Type B pancreatic cell (in vitro differentiated cells): ENCODE results near the gene DHRS7. TPM values are rescaled to one million over a fixed set of nuclear protein-coding genes. Genes with fewer than 3 reads are reported as not detected.
A peak's percentile ranks its signal among the peaks of the same experiment; 100 is the strongest.

Experiments used
- DNase-seq: peaks from one replicate; pipeline ENCODE4 v3.0.0; 2021; ENCODE audit warnings: mixed read lengths; ENCODE audit not compliant: unreplicated experiment; ENCODE audit errors: extremely low spot score
- H3K27ac Mint-ChIP-seq: 2 replicates; pipeline ENCODE4 v1.8.0; 2021; ENCODE audit warnings: mild to moderate bottlenecking, mixed read lengths
- H3K27me3 Mint-ChIP-seq: 2 replicates; pipeline ENCODE4 v1.8.0; 2021; ENCODE audit warnings: mixed read lengths
- H3K36me3 Mint-ChIP-seq: 2 replicates; pipeline ENCODE4 v1.8.0; 2021; ENCODE audit warnings: mixed read lengths
- H3K4me1 Mint-ChIP-seq: one replicate; pipeline ENCODE4 v1.8.0; 2021; ENCODE audit warnings: mixed read lengths; ENCODE audit not compliant: unreplicated experiment
- H3K4me3 Mint-ChIP-seq: 2 replicates; pipeline ENCODE4 v1.8.0; 2021; ENCODE audit warnings: mild to moderate bottlenecking, mixed read lengths
- H3K9me3 Mint-ChIP-seq: 2 replicates; pipeline ENCODE4 v1.8.0; 2021; ENCODE audit warnings: mixed read lengths
- CTCF ChIP-seq: fragments of 200-600 bp; sonication (generic); conservative IDR thresholded peaks from 2 replicates; pipeline ENCODE4 v1.5.0; 2021; ENCODE audit warnings: antibody characterized with exemption, mild to moderate bottlenecking
- total RNA-seq: library from RNA; stranded (reverse); gene quantifications from 2 replicates; pipeline ENCODE4 v1.2.1, GENCODE V29; 2021; ENCODE audit warnings: low replicate concordance

The DHRS7 gene
- total RNA-seq, 1 donor from 2014 or later, result 57.3 TPM

GRCh38 chr14:60174352-60175254 is 9.4 kb upstream of the DHRS7 start:
- TF ChIP-seq CTCF, result no peak
- Mint-ChIP-seq H3K27me3 (peaks cover 3% of the 10 kb centered on the region), H3K4me1 (no peaks in the 10 kb centered on the region), H3K9me3 (no peaks in the 10 kb centered on the region), H3K36me3 (no peaks in the 10 kb centered on the region), H3K4me3 (no peak overlapping the region), H3K27ac (no peak overlapping the region)
- DNase-seq, result no peak

DNA sequence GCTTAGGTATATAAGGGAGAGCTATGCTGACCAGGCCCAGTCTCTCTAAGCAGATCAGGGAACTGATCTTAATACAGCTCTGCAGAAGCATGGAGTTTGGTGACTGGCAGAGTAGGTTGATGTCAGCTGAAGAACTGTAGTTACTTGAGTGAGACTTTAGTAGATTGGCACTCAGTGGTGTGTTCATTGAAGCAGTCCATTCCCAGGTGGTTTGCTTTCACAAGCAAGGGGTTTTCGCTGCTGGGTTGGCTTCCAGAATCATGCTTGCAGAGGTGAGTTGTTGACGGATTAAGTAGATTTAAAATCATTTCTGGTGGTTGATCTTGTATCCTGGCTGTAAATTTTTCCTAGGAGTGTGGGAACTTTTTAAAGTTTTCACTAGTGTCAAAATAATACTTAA is 6.5 kb upstream of the DHRS7 start:
- H3K4me3 Mint-ChIP-seq, result no peak overlapping the region
- H3K4me1 Mint-ChIP-seq, result no peaks in the 10 kb centered on the region
- no peak for TF ChIP-seq CTCF
- H3K36me3 Mint-ChIP-seq, result no peaks in the 10 kb centered on the region
- H3K27me3 Mint-ChIP-seq, result peaks cover 6% of the 10 kb centered on the region
- H3K9me3 Mint-ChIP-seq, result no peaks in the 10 kb centered on the region
- H3K27ac Mint-ChIP-seq, result no peak overlapping the region
- DNase-seq, result no peak

GRCh38 chr14:60170948-60171347 is 5.8 kb upstream of the DHRS7 start:
- no peaks in the 10 kb centered on the region for H3K36me3 Mint-ChIP-seq
- peaks cover under 1% of the 10 kb centered on the region for H3K4me1 Mint-ChIP-seq
- DNase-seq, result no peak
- H3K4me3 Mint-ChIP-seq, result no peak overlapping the region
- H3K9me3 Mint-ChIP-seq, result no peaks in the 10 kb centered on the region
- peaks cover 9% of the 10 kb centered on the region for H3K27me3 Mint-ChIP-seq
- TF ChIP-seq CTCF, result no peak
- no peak overlapping the region for H3K27ac Mint-ChIP-seq

DNA sequence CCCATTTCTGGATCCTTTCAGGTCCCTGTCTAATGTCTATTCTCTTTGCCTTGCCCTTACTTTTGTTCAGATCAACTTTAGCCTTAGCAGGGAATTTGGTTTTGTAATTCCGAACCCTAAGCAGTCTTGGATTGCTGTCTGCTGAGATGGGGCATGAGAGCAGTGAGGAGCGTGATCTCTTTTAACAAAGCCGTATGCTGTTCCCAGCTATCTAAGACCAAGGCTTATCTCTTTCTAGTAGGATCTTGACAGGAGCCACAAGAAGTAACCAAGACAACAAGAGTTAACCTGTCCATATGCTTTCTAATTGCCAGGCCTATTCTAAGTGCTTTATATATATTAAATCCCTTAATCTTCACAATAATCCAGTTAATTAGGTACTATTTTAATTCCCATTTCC is 4.5 kb upstream of the DHRS7 start:
- H3K4me3 Mint-ChIP-seq, result no peak overlapping the region
- DNase-seq, result no peak
- no peak for TF ChIP-seq CTCF
- H3K4me1 Mint-ChIP-seq, result peaks cover 4% of the 10 kb centered on the region
- no peaks in the 10 kb centered on the region for H3K36me3 Mint-ChIP-seq
- H3K27ac Mint-ChIP-seq, result no peak overlapping the region
- no peaks in the 10 kb centered on the region for H3K9me3 Mint-ChIP-seq
- peaks cover 6% of the 10 kb centered on the region for H3K27me3 Mint-ChIP-seq

DNA sequence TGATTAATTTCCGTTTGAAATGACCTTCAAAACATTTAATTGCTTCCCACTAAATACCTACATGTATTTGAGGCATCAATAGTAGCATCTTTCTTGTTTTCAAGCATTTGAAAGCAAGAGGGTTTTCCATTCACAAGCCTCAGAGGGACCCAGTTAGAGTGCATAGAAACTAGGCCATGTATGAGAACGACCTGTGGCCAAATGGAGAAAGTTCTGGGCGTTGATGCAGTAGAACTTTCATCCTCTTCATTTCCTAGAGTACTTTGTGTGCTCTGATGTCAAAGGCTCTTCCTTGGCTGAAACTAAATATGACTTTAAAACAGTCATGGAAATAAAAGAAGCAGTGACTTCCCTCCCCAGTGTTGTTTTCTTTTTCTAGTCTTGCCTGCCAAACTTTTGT is 944 bp upstream of the DHRS7 start:
- peaks cover 6% of the 10 kb centered on the region for H3K27me3 Mint-ChIP-seq
- H3K9me3 Mint-ChIP-seq, result no peaks in the 10 kb centered on the region
- H3K4me3 Mint-ChIP-seq, result peak overlapping the region; percentile 82
- TF ChIP-seq CTCF, result no peak
- H3K36me3 Mint-ChIP-seq, result peaks cover 7% of the 10 kb centered on the region
- peaks cover 18% of the 10 kb centered on the region for H3K4me1 Mint-ChIP-seq
- DNase-seq, result no peak
- H3K27ac Mint-ChIP-seq, result peak overlapping the region; percentile 68
